IMR-90 (cell line): ENCODE measurements around the gene DYNLT2B. TPM values are rescaled to one million over a fixed set of nuclear protein-coding genes. Genes with fewer than 3 reads are reported as not detected.

ENCODE experiments used
- ATAC-seq: fragments of 200-7000 bp; cut with Tn5 transposase; 2 replicates; pipeline ENCODE4 v1.9.1; 2020; ENCODE audit warnings: low read depth, mild to moderate bottlenecking, moderate library complexity
- BruUV-seq: library from RNA; stranded (reverse); fragments of 400-500 nt; replicated peaks from 2 replicates; lab custom pipeline; 2021; lab: Mats Ljungman, UMichigan
- CTCF ChIA-PET: fragments of 300-600 bp; formaldehyde crosslinking; extraction: SDS; loops from one replicate; lab custom pipeline; 2021; ENCODE audit warnings: antibody characterized with exemption; lab: Yijun Ruan, JAX
- POLR2A ChIA-PET: fragments of 300-600 bp; sonication (Branson Sonifier 250); formaldehyde crosslinking; loops from one replicate; lab custom pipeline; 2022; ENCODE audit warnings: antibody characterized with exemption; ENCODE audit not compliant: unreplicated experiment; lab: Charles Lee
- DNase-seq: peaks from one replicate; pipeline ENCODE4 v3.0.0; 2013
- H2AFZ ChIP-seq: replicated peaks from 2 replicates; pipeline ENCODE3; 2013; ENCODE audit warnings: low read length, mild to moderate bottlenecking; ENCODE audit not compliant: poor library complexity
- H2AK5ac ChIP-seq: 2 replicates; pipeline ENCODE4 v1.6.1; 2013; ENCODE audit warnings: low read depth, low read length, inconsistent platforms
- H2AK9ac ChIP-seq: replicated peaks from 2 replicates; pipeline ENCODE3; 2013; ENCODE audit warnings: mild to moderate bottlenecking, low read depth, low read length, moderate library complexity; ENCODE audit not compliant: poor library complexity
- H2BK120ac ChIP-seq: 2 replicates; pipeline ENCODE4 v1.6.1; 2013; ENCODE audit warnings: low read depth, low read length, inconsistent platforms
- H2BK15ac ChIP-seq: 3 replicates; pipeline ENCODE4 v1.6.1; 2013; ENCODE audit warnings: low read depth, low read length, inconsistent platforms
- H2BK20ac ChIP-seq: 2 replicates; pipeline ENCODE4 v1.6.1; 2013; ENCODE audit warnings: low read depth, mild to moderate bottlenecking, inconsistent platforms, low read length, moderate library complexity
- H2BK5ac ChIP-seq: 2 replicates; pipeline ENCODE4 v1.6.1; 2013; ENCODE audit warnings: mild to moderate bottlenecking, low read depth, low read length, inconsistent platforms; ENCODE audit not compliant: poor library complexity, severe bottlenecking
- H3K14ac ChIP-seq: replicated peaks from 2 replicates; pipeline ENCODE4 v1.6.1; 2013; ENCODE audit warnings: low read depth, low read length, inconsistent platforms
- H3K18ac ChIP-seq: 2 replicates; pipeline ENCODE4 v1.6.1; 2013; ENCODE audit warnings: low read depth, low read length, control low read depth
- H3K23ac ChIP-seq: 2 replicates; pipeline ENCODE4 v1.6.1; 2013; ENCODE audit warnings: low read depth, low read length, inconsistent platforms
- H3K27ac ChIP-seq: 2 replicates; pipeline ENCODE4 v1.5.1; 2013; ENCODE audit warnings: mild to moderate bottlenecking, control low read depth, low read length; ENCODE audit not compliant: insufficient read depth
- H3K27me3 ChIP-seq: 2 replicates; pipeline ENCODE4 v1.6.1; 2013; ENCODE audit warnings: low read length; ENCODE audit not compliant: control insufficient read depth, insufficient read depth
- H3K36me3 ChIP-seq: 2 replicates; pipeline ENCODE4 v1.6.1; 2013; ENCODE audit warnings: low read length, mixed read lengths; ENCODE audit not compliant: control insufficient read depth, insufficient read depth
- H3K4ac ChIP-seq: 2 replicates; pipeline ENCODE4 v1.6.1; 2013; ENCODE audit warnings: low read depth, low read length, inconsistent platforms
- H3K4me1 ChIP-seq: 2 replicates; pipeline ENCODE4 v1.6.1; 2013; ENCODE audit warnings: low read length, mixed read lengths; ENCODE audit not compliant: control insufficient read depth, insufficient read depth
- H3K4me2 ChIP-seq: 2 replicates; pipeline ENCODE4 v1.6.1; 2013; ENCODE audit warnings: low read depth, mild to moderate bottlenecking, control low read depth, low read length, moderate library complexity
- H3K4me3 ChIP-seq: 2 replicates; pipeline ENCODE4 v1.5.1; 2013; ENCODE audit warnings: low read depth, mild to moderate bottlenecking, control low read depth, low read length, moderate library complexity; ENCODE audit not compliant: insufficient read depth
- H3K56ac ChIP-seq: 2 replicates; pipeline ENCODE4 v1.6.1; 2013; ENCODE audit warnings: low read length, inconsistent platforms; ENCODE audit not compliant: insufficient read depth; ENCODE audit errors: extremely low read depth
- H3K79me1 ChIP-seq, 2 experiments: 2 replicates each; pipeline ENCODE4 v1.6.1; 2013; ENCODE audit warnings: low read length in 2 of 2, inconsistent platforms in 1 of 2, low read depth in 1 of 2
- H3K9ac ChIP-seq: 2 replicates; pipeline ENCODE4 v1.6.1; 2013; ENCODE audit warnings: low read depth, low read length, control low read depth
- H3K9me1 ChIP-seq: 2 replicates; pipeline ENCODE4 v1.6.1; 2013; ENCODE audit warnings: low read length, inconsistent platforms; ENCODE audit not compliant: insufficient read depth
- H3K9me3 ChIP-seq: 2 replicates; pipeline ENCODE4 v1.6.1; 2013; ENCODE audit warnings: low read length; ENCODE audit not compliant: control insufficient read depth, insufficient read depth
- H4K20me1 ChIP-seq: 2 replicates; pipeline ENCODE4 v1.6.1; 2013; ENCODE audit warnings: low read length, inconsistent platforms; ENCODE audit not compliant: insufficient read depth
- H4K5ac ChIP-seq: 2 replicates; pipeline ENCODE4 v1.6.1; 2013; ENCODE audit warnings: mild to moderate bottlenecking, low read depth, low read length, control low read depth
- H4K8ac ChIP-seq, 2 experiments: 2 replicates each; pipeline ENCODE4 v1.6.1; 2013; ENCODE audit warnings: low read depth in 2 of 2, low read length in 2 of 2, control low read depth in 1 of 2, inconsistent platforms in 1 of 2
- H4K91ac ChIP-seq: 2 replicates; pipeline ENCODE4 v1.6.1; 2013; ENCODE audit warnings: low read depth, low read length, inconsistent platforms; ENCODE audit not compliant: insufficient read depth
- NFE2L2 ChIP-seq: fragments of 150-350 bp; IDR thresholded peaks from 2 replicates; pipeline ENCODE4 v1.6.1; 2016; ENCODE audit warnings: low read depth, mild to moderate bottlenecking, low read length
- whole genome bisulfite sequencing, 2 experiments: methylation state at CpG; one replicate each; pipeline versions ENCODE4 v1.1.5 to v1.1.7; 2013; ENCODE audit warnings: missing lambda C conversion rate in 2 of 2; ENCODE audit not compliant: insufficient read length in 1 of 2; ENCODE audit errors: extremely low coverage in 2 of 2; 5-methylcytosine and 5-hydroxymethylcytosine counted together
- dilution Hi-C: fragments of 300-500 bp; cut with HindIII; formaldehyde crosslinking; loops from one replicate; pipeline ENCODE4 v1.14.3; 2018; ENCODE audit warnings: low sequenced_read_pairs; ENCODE audit not compliant: unreplicated experiment
- in situ Hi-C: fragments of 300-500 bp; cut with MboI; formaldehyde crosslinking; loops from 3 replicates; pipeline ENCODE4 v1.14.3; 2019; ENCODE audit warnings: low sequenced_read_pairs, inconsistent platforms, mixed read lengths
- intact Hi-C: fragments of 100-400 bp; cut with micrococcal nuclease; formaldehyde crosslinking; loops from 2 replicates; pipeline ENCODE4 v1.10.0; 2022
- polyA plus RNA-seq, 3 experiments: library from polyadenylated mRNA; depleted of rRNA; stranded (reverse); fragments of >200 nt; gene quantifications; 2 replicates each; pipeline ENCODE4 v1.2.3, GENCODE V29; 2012; ENCODE audit warnings: low replicate concordance in 1 of 3
- total RNA-seq: library from RNA; depleted of rRNA; stranded (reverse); fragments of >200 nt; gene quantifications from 2 replicates; pipeline ENCODE4 v1.2.3, GENCODE V29; 2012

The DYNLT2B gene
- total and polyA plus RNA-seq, 2 of the 4 experiments (the other 2 are of a cell fraction) = 2.2 to 6.0 TPM

GRCh38 chr3:196334982-196335381 is 16.9 kb upstream of the DYNLT2B start:
- Histone ChIP-seq H3K23ac (no peak overlapping the region), H4K20me1 (no peaks in the 10 kb centered on the region), H3K9me1 (peaks cover 3% of the 10 kb centered on the region), H4K91ac (no peak overlapping the region), H3K18ac (no peak overlapping the region), H3K79me1 (no peaks in the 10 kb centered on the region), H2BK15ac (no peak overlapping the region), H3K4ac (no peak overlapping the region), H3K4me3 (no peak overlapping the region), H2AFZ (no peak overlapping the region), H3K36me3 (no peaks in the 10 kb centered on the region), H3K4me1 (no peaks in the 10 kb centered on the region), H4K5ac (no peak overlapping the region), H3K56ac (no peak overlapping the region), H3K27ac (no peak overlapping the region), H3K14ac (no peak overlapping the region), H4K8ac (no peak overlapping the region), H2BK120ac (no peak overlapping the region), H2BK20ac (no peak overlapping the region), H3K27me3 (no peaks in the 10 kb centered on the region), H3K4me2 (no peak overlapping the region), H2AK5ac (no peak overlapping the region), H3K9ac (no peak overlapping the region), H3K9me3 (no peaks in the 10 kb centered on the region), H2AK9ac (no peak overlapping the region), H2BK5ac (no peak overlapping the region)
- POLR2A ChIA-PET = no interaction called here
- ATAC-seq (no peak), DNase-seq (no peak)
- dilution Hi-C loops = no loop called here
- WGBS, 2 experiments = 17% methylated on average over 1 of the region's 1 CpG; no CpG with 5 or more reads in 1 of the 2 experiments
- in situ Hi-C loops = no loop called here
- CTCF ChIA-PET = interaction anchor here (0.6 kb wide), 1 partner anchor 25 kb away, joined by 3 read pairs; no protein-coding TSS in a partner anchor
- BruUV-seq = no TSS peak
- intact Hi-C loops = no loop called here
- TF ChIP-seq NFE2L2 = no peak
